CMK (cell line): Measurements from ENCODE around the gene CFAP97.
A peak's percentile ranks its signal among the peaks of the same experiment; 100 is the strongest.
"Not testable (repeated sequence)": the region's sequence is repeated elsewhere in the genome, so short reads cannot be mapped to it uniquely, and the experiment has no call there.

ENCODE experiments used
- DNase-seq: peaks from one replicate; pipeline ENCODE4 v3.0.0-alpha.2; 2010; ENCODE audit warnings: low read depth

CFAP97 gene

DNA sequence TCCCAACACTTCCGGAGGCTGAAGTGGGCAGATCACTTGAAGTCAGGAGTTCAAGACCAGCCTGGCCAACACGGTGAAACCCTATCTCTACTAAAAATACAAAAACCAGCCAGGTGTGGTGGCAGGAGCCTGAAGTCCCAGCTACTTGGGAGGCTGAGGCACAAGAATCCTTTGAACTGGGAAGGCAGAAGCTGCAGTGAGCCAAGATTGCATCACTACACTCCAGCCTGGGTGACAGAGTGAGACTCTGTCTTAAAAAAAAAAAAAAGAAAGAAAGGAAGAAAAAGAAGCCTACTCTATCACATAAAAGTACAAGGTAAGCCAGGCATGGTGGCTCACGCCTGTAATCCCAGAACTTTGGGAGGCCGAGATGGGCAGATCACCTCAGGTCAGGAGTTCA, 5.6 kb downstream of the CFAP97 start:
- DNase-seq, result not testable (repeated sequence)

DNA sequence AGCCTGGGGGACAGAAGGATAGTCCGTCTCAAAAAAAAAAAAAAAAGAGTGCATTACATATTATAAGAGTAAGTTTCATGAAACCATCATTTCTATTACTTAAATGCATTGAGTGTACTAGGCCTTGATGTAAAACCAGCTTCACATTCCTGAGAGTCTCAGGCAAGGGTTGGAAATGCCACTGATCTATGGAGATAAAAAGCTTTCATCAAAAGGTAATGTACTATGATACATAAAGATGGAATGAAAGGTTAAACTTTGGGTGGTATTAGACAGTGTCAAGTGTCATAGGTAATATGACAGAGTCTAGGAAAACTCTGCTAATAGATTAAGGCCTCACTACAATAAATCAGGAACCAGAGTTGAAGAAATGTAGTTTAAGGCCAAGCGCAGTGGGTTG, 7.4 kb downstream of the CFAP97 start:
- DNase-seq, result no peak

DNA sequence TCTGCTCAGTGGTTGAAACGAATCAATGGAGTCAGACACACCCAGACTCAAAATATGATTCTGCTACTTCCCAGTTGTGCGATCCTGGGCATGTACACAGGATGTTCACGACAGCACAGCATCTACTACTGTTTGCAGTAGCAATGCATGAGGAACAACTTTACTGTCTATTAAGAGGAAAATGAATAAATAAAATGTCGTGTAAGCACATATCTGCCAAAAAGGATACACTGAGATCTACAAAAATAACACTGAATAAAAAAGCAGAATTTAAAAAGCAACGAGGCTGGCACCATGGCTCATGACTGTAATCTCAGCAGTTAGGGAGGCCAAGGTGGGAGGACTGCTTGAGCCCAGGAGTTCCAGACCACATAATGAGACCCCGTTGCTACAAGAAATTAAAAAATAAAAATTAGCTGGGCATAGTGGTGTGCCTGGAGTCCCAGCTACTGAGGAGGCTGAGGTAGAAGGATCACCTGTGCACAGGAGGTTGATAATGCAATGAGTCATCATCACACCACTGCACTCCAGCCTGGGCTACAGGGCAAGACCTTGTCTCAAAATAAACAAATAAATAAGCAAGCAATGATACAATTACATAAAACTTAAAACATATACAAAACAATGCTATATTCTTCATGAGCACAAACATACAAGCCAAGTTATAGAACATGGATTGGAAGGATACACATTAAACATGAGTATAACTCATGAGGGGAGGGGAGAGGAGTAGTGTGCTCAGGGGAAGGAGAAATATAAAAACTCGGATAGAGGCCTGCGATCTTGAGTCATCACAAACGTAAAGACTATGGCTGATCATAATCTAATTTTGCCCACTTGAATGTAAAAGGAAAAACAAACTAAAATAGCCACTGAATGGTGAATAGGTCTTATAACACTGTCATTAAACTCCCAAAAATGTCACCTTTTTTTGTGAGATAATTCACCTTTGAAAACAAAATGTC, 8.6 kb downstream of the CFAP97 start:
- no peak for DNase-seq

DNA sequence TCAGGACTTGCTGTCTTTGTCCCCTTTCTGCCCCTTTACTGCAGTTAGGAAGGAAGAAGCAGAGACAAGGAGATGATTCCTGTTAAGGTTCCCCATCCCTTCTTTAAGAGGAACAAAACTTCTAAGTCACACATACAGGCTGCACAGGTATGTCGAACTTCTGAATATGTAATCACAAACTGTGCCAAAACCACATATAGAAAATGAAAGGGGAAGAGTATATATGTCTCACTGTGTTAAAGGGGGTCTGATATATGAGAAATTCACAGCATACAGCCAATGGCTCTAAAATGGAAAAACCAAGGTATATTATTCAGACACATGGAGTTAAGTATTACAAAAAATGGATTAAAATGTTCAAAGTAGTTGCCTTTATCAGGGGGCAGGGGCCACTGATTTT, 11.7 kb downstream of the CFAP97 start:
- no peak for DNase-seq

DNA sequence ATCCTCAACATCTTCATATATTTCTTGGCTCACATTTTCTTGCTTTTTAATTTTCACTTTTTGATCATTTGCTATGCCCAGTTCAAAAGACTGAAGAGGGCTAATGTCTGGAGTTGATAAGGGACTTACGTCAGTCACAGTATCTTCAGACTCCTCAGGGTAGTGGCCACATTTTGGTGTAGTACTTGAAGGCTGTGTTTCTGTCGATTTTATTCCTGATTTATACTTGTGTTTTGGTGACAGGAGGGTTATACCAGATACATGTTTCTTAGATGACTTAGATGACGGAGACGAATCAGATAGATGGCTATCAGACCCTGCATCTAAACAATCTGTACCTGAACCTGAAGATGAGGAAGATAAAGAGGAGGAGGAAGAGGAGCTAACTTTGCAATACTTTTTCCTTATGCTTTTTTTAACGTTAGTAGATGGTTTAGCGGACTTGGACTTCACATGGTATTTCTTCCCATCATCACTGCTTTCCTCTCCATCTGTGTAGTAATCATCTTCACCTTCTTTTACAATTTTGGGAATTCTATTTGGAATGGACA, 13.4 kb downstream of the CFAP97 start:
- no peak for DNase-seq

DNA sequence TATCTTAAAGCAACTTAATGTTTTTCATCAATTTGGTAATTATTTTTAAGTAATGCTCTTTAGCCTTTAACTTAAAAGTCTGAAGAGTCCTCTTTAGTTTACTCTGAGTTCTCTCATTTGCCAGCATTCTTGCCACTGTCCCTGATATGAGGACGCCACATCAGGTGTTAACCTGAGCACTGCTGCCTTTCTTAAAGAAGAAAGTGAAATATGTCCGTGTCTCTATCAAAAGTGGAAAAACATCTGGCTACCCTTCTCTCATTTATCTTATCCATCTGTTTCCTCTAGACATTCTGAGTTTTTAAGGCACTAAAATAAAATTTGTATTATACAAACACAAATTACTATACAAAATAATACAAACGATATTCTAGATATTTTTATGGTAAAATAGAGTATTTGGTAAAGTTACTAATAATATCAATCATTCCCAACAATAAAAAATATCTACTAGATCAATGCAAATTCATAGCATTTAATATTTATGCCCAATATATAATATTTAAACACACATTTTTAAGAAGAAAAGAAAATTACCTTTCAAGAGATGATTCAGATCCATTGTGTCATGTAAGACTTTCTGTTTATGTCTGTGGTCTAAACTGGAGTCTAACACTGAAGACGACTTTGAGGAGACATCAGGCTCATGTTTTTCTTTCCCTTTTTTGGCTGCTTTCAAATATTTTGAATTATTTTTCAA, 14.0 kb downstream of the CFAP97 start:
- DNase-seq, result no peak

DNA sequence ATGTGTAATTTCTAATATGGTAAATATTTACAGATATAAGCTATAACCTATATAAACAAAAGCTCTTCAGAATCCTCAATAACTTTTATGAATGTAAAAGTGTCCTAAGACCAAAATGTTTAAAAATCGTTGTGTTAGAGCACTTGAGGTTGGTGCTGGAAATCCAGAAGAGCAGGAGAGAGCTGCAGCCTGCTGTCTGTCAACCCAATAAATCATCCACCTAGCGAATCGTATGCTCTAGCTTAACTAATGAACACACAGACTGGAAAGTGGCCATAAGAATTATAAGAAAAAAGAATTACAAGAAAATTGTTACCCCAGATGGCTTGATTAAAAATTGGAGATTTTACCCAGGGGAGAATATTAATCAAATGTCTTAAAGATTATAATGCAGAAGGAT, 17.0 kb downstream of the CFAP97 start:
- no peak for DNase-seq

DNA sequence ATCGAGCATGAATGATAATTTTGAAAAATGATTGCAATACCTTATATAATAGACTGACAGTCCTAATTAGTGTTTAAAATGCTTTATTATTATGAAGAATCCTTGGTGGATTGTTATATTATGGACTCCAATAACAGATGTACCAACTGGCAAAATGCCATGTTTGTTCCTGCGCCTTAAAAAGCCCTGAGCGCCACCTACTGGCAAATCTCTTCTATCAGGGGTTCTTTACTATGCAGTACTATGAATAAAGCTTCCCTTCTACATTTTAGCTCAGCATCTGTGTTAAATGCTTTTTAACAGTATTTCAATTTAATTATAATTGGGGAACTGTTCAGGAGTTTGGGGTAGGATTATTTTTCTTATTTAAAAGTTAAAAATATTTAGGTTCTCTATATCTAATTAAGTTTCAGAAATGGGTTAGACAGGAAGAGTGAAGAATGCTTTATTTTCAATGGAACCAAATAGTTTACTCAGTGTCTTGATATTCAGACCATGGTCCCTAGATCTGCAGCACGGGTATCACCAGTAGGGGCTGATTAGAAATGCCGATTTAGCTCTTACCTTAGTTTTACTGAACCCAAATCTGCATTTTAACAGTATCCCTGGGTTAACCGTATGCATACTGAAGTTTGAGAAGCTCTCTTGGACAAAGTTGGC, 20.0 kb downstream of the CFAP97 start:
- no peak for DNase-seq

DNA sequence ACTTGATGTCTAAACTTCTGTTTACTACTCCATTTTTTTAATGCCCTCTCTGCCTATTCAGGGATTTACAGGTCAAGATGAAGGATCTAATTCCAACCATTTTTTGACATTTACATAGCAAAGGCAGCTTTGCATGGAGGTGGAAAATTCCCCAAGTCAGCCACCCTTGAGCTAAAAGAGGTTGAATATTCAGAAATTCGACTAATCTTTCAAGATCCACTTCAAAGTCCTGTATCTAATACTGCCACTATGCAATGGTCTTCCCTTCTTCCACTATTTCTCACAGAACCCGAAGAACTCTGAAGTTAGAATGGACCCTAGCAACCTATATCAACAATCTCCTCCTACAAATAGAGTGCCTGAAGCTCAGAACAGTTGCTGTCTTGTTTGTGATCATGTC, 21.6 kb downstream of the CFAP97 start:
- no peak for DNase-seq

DNA sequence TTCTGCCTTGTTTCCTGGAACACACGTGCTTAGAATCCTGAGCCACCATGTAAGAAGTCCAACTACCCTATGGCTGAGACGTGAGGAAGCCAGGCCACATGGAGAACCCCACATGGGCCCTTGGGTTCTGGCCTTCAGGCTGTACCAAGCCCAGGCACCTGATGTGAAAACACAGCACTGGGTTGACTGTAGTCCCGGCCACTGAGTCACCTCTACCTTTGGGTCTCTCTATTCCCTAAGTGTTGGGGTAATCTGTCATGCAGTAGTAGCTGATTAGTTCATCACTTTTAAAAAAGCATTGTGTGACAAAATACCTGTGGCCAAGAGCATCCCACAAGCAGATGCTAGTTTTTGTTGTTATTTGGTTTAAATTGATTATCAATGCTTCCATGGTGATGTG, 24.3 kb downstream of the CFAP97 start:
- DNase-seq, result no peak

DNA sequence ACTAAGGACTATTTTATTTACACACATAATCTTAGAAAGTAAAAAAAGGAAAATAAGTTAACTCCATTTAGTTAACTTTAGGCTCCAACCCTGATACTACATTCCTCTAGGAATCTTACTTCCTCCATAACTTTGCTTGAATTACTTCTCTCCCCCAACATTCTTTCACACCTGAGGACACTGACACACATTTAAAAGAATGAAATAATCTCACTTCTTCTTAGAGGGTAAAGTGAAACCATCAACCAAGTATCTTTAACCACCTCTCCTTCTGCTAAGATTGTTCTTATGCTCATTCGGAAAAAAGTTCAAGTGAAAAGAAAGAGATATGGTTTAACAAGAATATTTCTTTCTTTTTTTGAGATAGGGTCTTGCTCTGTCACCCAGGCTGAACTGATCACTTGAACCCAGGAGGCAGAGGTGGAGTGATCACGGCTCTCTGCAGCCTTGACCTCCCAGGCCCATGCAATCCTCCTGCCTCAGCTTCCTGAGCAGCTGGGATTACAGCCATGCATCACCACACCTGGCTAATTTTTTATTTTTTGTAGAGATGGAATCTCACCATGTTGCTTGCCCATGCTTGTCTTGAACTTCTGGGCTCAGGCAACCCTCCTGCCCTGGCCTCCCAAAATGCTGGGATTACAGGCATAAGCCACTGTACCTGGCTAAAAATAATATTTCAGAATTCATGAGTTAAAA, 32.3 kb downstream of the CFAP97 start:
- DNase-seq, result no peak

DNA sequence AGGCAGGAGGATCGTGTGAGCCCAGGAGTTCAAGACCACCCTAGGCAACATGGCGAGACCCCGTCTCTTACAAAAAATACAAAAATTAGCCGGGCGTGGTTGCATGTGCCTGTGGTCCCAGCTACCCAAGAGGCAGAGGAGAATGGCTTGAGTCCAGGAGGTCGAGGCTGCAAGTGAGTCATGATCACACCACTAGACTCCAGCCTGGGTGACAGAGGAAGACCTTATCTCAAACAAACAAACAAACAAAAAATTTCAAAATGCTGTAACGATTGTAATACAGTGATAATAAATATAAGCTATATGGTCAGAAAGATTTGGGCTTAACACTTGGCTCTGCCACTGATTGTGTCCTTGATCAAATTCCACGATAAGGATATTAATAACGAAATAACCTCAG, 36.6 kb downstream of the CFAP97 start:
- DNase-seq, result no peak

DNA sequence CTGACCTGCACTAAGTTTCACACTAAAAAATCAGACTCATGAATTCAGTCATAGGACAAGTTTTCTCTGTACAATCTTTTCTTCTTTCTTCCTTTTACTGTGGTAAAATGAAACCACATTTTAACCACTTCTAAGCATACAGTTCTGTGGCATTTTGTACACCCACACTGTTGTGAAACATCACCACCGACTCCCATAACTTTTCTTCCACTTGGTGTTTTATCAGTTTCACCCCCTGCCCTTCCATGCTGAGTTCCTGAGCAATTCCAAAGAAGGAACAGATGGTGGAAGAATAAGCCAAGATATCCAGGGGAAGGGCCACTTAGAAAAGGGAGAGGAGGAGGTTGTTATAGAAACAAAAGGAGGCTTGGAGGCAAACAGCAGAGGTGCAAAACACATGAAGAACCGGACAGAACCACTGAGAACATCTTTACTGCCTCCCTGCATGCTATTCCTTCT, 38.2 kb downstream of the CFAP97 start:
- DNase-seq, result no peak

DNA sequence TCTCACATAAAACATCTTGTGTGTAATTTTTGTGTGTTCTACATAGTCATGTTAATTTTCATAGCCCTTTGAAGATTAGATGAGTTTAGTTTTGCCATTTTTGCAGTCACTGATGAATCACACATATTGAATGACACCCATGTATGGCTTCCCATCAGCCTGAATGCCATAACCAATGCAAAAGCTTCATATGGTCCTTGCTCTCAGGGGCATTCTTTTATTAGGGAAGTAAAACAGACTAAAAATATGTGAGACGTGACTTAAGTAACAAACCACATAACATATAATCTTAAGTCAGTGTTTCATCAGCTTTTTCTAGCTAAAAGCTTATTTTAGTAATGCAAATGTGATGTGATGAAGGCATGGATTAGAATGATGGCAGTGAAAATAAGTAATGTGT, 52.5 kb downstream of the CFAP97 start:
- DNase-seq, result no peak

DNA sequence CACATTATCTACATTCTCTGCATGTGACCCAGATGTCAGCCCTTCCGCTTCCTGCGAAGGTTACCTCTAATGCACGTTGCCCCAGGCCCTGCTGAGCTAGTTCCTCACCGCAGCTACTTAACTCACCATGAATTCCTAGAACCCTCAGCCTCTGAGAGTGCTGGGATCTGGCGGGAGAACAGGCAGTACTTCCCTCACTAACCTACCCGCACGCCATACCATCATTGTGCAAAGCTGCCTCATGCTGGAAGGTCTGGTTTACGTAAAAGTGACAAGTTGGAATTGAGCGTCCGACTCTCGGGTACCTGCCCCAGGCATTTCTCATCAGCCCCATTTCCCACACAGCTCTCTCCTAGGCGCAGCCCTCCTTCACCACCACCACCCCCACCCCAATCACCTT, 54.4 kb downstream of the CFAP97 start:
- no peak for DNase-seq

DNA sequence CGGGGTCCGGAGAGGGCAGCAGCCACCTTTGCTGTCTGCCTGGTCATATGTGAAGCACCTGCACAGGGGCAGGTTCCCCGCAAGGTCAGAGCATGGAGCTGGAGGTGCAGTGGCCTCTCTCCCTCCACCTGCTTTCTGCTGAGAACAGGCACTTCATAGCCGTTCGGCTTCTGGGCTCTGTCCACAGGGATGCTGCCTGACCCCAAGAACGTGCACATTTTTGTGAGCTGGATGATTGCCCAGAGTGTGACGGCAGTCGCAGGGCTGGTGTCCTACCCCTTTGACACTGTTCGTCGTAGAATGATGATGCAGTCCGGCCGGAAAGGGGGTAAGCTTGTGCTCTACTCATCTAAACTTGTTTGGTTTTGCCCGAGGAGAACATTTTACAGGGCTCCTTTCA, 58.2 kb downstream of the CFAP97 start:
- DNase-seq, result no peak

DNA sequence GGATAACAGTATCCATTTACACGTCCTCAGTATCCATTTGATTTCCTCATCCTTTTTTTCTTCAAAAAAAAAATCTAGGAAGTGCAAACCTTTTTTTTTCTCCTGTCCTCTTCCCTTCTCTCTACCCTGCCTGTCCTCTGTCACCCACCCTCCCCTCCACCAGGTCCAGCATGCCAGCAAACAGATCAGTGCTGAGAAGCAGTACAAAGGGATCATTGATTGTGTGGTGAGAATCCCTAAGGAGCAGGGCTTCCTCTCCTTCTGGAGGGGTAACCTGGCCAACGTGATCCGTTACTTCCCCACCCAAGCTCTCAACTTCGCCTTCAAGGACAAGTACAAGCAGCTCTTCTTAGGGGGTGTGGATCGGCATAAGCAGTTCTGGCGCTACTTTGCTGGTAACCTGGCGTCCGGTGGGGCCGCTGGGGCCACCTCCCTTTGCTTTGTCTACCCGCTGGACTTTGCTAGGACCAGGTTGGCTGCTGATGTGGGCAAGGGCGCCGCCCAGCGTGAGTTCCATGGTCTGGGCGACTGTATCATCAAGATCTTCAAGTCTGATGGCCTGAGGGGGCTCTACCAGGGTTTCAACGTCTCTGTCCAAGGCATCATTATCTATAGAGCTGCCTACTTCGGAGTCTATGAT, 59.1 kb downstream of the CFAP97 start:
- DNase-seq, result no peak

DNA sequence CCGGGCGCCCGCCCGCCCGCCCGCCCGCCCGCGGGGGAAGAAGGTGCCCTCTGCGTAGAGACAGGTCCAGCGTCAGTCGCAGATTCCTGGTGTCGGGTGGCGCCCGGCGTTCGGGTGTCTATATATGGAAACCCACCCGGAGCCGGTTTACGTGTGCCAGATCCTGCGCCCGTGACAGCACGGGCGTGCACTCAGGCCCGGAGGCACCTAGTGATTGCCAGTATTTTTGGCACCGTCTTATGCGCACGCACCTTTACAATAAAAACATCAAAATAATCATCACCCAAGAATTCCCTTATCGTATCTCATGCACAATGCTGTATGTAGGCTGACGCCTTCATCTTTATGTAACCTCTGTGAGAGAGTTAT, 60.2 kb downstream of the CFAP97 start:
- DNase-seq, result no peak

DNA sequence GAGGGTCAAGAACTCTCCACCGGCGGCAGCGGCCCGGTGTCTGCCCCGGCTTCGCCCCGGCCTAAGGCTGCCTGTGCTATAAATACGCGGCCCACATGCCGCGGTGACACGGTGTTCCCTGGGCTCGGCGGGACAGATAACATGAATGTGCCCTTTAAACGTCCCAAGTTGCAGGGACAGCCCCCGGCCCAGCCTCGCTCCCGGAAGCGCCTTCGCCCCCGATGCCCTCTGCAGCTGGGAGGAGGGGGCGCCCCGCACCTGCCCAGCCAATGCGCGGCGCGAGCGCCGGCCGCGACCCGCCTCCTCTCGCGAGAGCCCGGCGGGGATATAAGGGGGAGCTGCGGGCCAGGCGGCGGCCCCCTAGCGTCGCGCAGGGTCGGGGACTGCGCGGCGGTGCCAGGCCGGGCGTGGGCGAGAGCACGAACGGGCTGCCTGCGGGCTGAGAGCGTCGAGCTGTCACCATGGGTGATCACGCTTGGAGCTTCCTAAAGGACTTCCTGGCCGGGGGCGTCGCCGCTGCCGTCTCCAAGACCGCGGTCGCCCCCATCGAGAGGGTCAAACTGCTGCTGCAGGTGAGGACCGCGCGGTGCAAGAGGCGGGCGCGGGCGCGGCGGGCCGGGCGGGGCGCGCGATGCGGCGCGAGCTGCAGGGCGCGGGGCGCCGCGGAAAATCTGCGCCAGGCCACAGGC, 60.7 kb downstream of the CFAP97 start, which contains the start of gene SLC25A4:
TSS of gene SLC25A4 (plus strand) at position 355 of the 689 bp plus-strand sequence. CDS start at position 462, 107 bp downstream.
- DNase-seq, result peak; percentile 69

DNA sequence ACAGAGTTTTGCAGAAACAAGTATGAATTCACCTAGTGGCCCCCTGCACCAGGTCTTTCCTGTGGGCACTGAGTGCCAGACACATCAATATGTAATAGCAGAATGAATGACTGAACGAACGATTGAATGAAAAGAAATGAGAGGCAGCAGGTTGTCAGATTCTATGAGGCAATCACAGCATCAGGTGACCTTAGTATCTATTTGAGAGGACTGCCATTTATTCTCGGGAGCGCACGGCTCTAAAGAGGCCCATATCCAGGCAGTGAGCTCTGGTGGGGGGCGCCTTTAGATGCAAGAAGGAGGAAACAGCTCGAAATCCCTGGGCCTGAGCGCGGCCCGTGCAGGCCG, 61.3 kb downstream of the CFAP97 start:
- DNase-seq, result no peak

DNA sequence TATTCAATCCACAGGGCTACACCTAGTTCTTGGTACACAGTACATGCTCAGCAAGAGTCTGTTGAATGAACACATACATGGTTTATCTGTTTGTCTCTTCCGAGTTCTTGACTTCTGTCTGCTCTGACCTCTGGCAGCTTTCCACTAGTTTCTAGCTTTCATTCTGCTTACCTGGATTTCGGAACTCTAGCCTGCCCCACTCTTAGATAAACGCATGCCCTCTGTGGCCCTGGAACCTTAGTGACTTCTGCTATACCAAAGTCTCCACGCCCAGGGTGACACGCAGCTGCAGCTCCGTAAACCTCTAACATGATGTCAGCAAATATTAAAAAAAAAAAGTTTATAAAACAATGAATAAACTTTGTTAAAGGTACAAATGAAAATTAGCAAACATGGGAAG, 62.0 kb downstream of the CFAP97 start:
- no peak for DNase-seq
